Uterus (tissue), 2 donors: ENCODE measurements around the gene CCL20.

ENCODE experiments used
- POLR2A ChIP-seq, 2 donors: fragments of 450-650 bp; IDR thresholded peaks; one replicate each; pipeline ENCODE4 v1.6.1; 2016; ENCODE audit warnings: antibody characterized with exemption in 2 of 2, mild to moderate bottlenecking in 1 of 2, moderate library complexity in 1 of 2
- TF ChIP-seq, protein P1 (sequence below), 4 experiments: fragments of 200-600 bp in 2 of 4; fragments of 450-650 bp in 2 of 4; sonication (generic) in 2 of 4; IDR thresholded peaks; one replicate each; pipeline ENCODE4 v1.5.1; 2016 to 2019; ENCODE audit warnings: antibody characterized with exemption in 4 of 4, mild to moderate bottlenecking in 2 of 4, moderate library complexity in 1 of 4

DNA sequence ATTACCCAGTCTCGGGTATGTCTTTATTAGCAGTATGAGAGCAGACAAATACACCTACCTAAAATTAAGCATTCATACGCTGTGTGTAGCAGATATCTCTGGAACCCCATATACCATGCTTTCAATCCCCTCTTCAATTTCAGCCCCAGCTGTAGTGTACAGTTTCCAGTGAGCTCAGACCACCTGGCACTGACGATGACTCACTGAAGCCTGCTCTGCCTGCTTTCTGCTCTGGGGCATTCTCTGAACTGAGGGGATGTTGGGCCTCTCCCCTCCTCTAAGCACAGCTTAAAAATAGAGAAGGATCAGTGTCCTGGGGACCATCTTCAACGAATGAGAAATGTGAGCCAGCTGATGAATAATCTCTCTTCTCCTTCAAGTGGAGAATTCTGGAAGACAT, 8.7 kb upstream of the CCL20 start:
- TF ChIP-seq, protein P1, sequence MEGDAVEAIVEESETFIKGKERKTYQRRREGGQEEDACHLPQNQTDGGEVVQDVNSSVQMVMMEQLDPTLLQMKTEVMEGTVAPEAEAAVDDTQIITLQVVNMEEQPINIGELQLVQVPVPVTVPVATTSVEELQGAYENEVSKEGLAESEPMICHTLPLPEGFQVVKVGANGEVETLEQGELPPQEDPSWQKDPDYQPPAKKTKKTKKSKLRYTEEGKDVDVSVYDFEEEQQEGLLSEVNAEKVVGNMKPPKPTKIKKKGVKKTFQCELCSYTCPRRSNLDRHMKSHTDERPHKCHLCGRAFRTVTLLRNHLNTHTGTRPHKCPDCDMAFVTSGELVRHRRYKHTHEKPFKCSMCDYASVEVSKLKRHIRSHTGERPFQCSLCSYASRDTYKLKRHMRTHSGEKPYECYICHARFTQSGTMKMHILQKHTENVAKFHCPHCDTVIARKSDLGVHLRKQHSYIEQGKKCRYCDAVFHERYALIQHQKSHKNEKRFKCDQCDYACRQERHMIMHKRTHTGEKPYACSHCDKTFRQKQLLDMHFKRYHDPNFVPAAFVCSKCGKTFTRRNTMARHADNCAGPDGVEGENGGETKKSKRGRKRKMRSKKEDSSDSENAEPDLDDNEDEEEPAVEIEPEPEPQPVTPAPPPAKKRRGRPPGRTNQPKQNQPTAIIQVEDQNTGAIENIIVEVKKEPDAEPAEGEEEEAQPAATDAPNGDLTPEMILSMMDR (IDR thresholded peaks at IDR 0.05), result no peak
- TF ChIP-seq POLR2A (IDR thresholded peaks at IDR 0.05), result no peak
